ENCODE data around the gene NGEF. TPM values are rescaled to one million over a fixed set of nuclear protein-coding genes. Genes with fewer than 3 reads are reported as not detected.

The NGEF gene
- total RNA-seq, 1 experiment from 2014 or later: 3.4 TPM

DNA sequence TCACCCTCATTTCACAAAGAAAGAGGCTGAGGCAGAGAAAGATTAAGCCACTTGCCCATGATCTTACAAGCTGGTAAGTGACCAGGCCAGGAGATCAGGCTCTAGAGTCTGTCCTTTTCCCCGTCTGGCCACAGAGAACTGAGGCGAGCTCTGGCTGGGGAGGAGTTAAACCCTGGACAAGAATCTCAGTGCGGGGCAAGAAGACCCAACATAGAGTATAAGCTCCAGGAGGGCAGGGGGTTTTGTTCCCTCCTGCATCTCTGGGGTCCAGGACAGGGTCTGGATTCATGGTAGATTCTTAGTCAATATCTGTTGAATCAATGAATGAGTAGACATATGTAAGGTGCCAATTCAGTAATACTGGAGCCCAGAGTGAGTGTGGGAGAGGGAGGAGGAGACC, 34.1 kb upstream of the NGEF start:
- DNase-seq (ENCODE audit: extremely low read depth, low read depth): no peak

DNA sequence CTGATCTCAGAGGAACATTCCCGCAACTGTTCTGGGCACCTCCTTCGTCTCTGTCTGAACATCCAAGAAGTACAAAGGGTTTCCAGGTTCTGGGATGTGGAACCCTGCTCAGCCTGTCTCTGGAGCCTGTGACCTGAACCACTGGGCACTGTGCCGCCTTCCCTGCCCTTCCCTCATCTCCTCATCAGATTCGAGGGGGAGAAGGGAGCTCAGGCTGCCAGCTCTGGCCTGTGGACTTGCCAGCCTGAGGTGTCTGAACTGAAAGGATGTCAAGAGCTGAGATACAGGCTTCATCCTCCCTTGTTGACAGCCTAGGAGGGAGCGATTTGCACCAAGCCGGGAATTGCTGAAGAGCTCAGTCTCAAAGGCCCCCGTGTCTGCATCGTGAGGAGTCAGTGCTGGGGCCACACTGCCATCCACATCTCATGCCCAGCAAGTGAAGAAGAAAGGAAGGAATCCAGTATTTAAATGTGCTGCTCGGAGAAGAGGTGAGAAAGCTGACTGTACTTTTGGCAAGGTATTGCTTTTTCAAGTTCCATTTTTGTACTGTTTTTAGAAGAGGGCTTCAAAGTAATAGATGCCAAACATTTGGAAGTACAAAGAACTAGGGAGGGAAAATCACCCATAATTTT, 32.0 kb upstream of the NGEF start:
- DNase-seq (ENCODE audit: extremely low read depth, low read depth): no peak

DNA sequence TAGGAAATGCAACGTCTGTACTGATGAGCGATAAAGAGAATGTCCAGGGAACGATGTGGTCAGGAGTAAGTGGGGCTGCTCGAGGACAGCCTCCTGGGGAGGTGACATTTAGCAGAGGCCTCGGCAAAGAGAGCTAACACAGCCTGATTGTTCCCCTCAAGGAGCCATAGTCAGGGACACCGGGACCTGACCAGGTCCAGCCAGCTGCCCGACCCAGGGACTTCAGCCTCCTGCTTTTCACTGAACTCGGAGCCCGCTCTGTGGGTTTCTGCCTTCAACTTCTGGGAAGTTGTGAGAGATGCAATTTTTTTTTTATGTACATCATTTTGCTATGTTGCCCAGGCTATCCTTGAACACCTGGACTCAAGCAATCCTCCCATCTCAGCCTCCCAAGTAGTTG, 29.5 kb upstream of the NGEF start:
- no peak for DNase-seq (ENCODE audit: extremely low read depth, low read depth)

DNA sequence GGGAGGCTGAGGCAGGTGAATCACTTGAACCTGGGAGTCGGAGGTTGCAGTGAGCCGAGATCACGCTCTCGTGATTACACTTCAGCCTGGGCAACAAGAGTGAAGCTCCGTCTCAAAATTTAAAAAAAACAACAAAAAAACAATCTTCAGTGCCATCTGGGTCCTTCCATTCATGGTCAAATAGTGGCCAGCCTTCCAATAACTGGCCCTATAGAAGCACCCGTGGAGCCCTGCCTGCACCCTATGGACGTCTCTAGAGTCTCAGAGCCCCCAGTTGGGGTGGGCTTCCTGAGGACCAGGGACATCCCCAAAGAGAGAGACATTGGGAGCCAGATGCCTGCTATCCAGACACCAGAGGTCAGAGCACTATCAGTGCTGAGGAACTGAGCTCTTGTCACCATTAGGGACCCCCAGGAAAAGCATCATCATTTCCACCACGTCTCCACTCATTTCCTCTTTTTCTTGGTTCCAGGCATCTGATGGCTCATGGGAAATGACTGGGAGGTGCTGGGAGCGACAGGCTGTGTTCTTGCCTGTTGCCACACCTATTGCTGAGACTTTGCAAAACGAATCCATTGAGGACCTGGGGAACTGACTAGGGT, 28.8 kb upstream of the NGEF start:
- DNase-seq (ENCODE audit: extremely low read depth, low read depth): no peak

DNA sequence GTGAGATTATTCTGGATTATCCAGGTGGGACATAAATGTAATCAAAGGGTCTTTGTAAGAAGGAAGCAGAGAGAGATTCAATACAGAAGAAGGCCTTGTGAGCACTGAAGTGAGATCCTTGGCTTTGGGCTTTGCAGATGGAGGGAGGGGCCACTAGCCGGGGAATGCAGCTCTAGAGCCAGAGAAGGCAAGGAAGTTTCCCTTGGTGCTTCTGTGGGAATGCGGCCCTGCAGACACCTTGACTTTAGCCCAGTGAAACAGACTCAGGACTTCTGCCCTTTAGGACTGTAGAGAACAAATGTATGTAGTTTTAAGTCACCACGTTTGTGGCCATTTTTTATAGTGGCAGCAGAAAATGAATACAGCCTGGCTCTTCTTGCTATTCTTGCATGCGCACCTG, 27.5 kb upstream of the NGEF start:
- no peak for DNase-seq (ENCODE audit: extremely low read depth, low read depth)

DNA sequence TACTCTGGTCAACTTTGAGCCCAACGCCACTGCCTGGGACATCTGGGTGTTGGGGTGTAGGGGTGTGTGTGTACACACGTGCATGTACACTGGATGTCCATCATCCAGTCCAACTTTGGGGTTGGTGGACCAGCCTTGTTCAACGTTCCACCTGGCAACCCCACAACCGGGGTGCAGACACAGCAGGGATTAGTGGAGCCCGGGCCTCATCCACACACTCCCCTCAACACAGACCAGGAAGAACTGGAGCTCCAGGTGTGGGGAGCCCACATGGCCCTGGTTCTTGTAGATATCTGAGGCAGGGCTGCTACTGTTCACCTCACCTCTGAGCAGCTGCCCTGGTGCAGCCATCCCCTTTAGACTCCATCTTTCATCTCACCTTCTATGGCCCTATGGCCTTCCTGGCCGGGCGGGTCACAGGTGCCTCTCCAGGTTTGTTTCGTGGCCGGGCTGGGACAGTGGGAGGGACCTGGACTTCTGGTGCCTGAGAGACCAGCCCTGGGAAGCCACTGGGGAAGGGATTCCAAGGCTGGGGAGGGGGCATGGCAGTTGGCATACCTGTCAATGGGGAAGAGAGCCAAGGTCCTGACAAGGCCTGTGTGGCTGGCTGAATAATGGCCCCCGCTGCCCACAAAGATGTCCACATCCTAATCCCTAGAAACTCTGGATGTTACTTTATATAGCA, 26.9 kb upstream of the NGEF start:
- no peak for DNase-seq (ENCODE audit: extremely low read depth, low read depth)

DNA sequence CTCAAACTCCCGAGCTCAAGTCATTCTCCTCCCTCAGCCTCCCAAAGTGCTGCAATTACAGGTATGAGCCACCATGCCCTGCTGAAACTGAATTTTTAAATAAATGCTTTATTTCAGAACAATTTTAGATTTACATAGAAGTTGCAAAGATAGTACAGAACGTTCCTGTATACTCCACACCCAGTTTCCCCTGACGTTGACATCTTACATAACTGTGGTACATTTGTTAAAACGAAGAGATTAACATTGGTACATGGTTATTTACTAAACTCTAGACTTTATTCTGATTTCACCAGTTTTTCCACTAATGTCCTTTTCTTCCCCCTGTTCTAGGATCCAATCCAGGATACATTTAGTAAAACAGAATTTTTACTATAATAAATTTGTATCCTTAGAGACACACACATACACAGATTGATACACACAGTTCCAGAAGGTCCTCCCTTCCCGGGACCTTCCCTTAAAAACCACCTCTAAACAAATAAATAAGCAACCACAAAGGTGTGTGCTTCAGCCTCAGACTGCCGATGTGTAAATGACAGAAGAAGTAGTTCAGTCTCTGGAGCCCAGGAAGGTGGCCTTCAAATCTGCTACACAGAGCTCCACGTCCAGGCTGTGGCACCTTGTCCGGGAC, 26.3 kb upstream of the NGEF start:
- no peak for DNase-seq (ENCODE audit: extremely low read depth, low read depth)

DNA sequence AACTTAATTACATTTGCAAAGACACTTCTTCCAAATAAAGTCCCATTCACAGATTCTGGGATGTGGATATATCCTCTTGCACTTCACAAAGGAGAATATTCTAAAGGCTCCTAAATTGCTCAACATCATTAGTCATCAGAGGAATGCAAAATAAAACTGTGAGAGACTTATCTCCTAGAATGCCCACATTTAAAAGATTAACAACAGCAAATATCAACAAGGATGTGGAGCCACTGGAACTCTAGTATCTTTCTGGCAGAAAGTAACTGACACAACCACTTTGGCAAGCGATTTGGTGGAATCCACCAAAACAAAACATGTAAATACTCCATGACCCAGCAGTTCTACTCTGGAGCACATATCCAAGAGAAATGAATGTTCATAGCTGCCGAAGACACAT, 24.0 kb upstream of the NGEF start:
- DNase-seq (ENCODE audit: extremely low read depth, low read depth): no peak

DNA sequence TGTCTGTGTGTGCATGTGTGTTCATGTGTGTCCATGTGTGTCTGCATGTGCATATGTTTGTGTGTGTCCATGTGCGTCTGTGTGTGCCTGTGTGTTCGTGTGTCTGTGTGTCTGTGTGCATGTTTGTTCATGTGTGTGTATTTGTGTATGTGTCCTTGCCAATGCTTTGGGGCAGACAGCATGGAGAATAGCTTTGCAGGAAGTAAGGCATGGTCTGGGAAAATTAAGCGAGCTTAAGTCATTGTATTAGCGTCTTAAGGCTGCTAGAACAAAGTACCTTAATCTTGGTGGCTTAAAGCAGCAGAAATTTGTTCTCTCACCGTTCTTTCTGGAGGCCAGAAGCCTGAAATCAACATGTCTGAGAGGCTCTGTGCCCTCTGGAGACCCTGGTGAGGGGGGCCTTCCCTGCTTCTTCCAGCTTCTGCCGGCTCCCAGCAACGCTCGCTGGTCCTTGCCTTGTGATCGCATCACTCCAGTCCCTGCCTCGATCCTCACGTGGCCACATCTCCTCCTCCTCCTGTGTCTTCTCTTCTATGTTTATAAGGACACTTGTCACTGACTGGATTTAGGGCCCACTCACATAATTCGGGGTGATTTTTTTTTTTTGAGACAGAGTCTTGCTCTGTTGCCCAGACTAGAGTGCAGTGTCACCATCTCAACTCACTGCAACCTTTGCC, 23.2 kb upstream of the NGEF start:
- DNase-seq (ENCODE audit: extremely low read depth, low read depth): no peak

DNA sequence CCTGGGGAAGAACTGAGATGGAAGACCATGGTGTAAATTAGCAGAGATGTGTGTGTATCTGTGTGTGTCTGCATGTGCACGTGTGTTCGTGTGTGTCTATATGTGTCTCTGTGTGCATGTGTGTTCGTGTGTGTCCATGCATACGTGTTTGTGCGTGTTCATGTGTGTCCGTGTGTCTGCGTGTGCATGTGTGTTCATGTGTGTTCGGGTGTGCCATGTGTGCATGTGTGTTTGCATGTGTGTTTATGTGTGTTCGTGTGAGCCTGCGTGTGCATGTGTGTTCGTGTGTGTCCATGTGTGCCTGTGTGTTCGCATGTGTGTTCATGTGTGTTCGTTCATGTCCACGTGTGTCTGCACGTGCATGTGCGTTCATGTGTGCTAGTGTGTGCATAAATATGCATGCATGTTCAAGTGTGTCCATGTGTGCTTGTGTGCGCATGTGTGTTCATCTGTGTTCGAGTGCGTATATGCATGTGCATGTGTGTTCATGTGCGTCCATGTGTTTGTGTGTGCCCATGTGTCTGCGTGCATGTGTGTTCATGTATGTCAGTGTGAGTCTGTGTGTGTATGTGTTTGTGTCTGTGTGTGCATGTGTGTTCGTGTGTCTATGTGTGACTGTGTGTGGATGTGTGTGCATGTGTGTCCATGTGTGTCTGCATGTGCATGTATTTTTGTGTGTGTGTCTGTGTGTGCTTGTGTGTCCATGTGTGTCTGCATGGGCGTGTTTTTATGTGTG, 22.5 kb upstream of the NGEF start:
- DNase-seq (ENCODE audit: extremely low read depth, low read depth): no peak

DNA sequence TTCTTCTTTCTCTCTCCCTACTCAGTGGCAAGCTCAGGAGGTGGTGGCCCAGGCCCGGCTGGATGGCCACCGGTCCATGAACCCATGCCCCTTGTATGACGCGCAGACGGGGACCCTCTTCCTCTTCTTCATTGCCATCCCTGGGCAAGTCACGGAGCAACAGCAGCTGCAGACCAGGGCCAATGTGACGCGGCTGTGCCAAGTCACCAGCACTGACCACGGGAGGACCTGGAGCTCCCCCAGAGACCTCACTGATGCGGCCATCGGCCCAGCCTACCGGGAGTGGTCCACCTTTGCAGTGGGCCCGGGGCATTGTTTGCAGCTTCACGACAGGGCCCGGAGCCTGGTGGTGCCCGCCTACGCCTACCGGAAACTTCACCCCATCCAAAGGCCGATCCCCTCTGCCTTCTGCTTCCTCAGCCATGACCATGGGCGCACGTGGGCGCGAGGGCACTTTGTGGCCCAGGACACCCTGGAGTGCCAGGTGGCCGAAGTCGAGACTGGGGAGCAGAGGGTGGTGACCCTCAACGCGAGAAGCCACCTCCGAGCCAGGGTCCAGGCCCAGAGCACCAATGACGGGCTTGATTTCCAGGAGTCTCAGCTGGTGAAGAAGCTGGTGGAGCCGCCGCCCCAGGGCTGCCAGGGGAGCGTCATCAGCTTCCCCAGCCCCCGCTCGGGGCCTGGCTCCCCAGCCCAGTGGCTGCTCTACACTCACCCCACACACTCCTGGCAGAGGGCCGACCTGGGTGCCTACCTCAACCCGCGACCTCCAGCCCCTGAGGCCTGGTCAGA, 21.2 kb upstream of the NGEF start:
- DNase-seq (ENCODE audit: extremely low read depth, low read depth): no peak

DNA sequence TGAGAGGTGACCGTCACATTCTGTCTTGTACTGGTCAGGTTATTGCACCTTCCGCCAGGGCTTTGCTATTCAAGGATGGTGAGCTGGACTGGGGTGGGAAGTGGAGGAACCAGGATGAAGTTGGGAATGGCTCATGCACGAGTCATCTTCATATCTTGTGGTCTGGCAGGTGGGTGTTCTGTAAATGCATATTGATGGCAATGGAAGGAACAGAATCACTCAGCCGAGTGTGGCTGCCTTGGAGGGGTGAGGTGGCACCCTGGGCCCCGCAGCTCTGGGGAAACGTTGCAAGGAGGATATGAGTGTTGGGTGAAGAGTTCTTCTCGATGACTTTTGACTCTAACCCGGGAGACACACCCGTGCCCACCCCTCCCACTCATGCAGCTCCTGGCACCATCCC, 20.6 kb upstream of the NGEF start:
- no peak for DNase-seq (ENCODE audit: extremely low read depth, low read depth)

DNA sequence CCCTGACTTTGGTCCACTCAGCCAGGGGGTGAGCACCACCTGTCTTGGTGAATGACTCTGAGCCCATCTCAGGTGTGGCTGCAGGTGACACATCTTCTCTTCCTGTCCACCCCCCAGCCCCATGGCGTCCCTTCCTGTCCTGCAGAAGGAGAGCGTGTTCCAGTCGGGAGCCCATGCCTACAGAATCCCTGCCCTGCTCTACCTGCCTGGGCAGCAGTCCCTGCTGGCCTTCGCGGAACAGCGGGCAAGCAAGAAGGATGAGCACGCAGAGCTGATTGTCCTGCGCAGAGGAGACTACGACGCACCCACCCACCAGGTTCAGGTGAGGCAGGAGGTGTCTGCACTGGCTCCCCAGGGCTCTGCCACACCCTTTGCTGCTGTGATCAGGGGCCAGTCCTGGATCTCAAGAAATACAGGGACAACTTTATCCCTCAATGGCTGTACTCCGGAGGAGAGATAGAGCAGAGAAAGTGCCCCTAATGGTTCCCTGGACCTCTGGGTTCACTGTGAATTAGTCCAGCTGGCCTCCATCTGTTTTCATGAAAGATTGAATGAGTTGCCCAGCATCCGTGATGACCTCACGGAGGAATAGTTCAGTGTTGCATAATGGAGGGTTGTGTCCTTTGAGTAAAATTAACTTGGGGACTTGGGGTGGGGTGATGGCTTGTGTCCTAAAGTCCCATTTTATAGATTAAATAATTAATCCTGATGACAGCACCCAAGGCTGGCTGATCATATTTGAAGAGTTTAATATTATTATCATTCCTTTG, 19.7 kb upstream of the NGEF start, which contains the start of gene NEU2:
Gene NEU2, plus strand, starts transcription at position 122 of the 770 bp plus-strand sequence. Its CDS starts 0 bp downstream, at position 122.
- no peak for DNase-seq (ENCODE audit: extremely low read depth, low read depth)

DNA sequence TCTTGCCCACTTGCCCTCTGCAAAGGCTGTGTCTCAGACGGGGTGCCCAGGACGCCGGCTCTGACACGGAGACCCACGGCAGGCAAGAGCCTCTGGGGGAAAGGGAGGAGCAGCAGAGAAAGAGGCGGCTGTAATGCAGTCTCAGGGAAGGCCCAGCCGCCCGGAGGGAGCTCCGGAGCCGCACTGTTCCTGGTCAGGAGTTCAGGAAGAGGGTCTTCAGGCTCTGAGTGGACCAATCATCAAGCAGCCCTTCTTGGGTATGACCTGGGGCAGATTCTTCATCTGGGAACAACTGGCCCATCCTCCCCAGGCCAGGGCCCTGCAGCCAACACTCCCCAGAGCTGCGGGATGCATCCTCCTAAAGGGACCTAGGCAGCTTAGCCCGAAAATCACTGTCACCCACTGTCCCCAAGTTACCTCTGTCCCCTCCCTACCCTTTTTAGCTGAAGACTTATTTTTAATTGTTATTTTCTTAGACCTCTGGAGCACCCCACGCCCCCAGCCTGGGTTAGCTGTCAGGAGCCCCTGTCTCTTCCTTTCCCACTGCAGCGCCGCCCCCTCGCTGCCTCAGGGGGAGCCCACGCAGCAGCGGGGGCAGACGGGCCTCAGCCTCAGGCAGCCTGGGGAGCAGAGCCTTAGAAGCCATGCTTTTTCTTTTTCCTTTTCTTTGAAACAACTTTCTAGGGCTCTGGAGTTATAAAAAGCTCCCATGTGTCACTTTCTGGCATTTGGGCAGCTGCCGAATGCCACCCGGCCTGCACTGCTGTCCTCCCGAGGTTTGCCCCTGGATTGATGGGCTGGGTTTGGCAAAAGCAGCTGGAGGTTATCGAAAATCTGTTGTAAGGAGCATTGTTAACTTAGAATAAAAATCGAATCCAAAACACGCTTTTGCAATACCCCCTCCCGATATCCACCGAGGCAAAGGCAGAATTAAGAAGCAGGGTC, 18.8 kb upstream of the NGEF start:
- DNase-seq (ENCODE audit: extremely low read depth, low read depth): no peak

DNA sequence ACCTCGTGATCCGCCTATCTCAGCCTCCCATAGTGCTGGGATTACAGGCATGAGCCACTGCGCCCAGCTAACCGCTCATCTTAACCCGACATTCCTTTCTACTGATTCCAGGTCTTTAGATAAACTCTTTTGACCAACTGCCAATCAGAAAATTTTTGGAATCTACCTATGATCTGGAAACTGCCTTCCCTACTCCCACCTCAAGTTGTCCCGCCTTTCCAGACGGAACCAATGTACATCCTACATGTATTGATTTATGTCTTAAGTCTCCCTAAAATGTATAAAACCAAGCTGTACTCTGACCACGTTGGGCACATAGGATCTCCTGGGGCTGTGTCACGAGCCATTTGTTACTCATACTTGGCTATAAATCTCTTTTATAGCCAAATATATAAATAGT, 16.3 kb upstream of the NGEF start:
- DNase-seq (ENCODE audit: extremely low read depth, low read depth): no peak

DNA sequence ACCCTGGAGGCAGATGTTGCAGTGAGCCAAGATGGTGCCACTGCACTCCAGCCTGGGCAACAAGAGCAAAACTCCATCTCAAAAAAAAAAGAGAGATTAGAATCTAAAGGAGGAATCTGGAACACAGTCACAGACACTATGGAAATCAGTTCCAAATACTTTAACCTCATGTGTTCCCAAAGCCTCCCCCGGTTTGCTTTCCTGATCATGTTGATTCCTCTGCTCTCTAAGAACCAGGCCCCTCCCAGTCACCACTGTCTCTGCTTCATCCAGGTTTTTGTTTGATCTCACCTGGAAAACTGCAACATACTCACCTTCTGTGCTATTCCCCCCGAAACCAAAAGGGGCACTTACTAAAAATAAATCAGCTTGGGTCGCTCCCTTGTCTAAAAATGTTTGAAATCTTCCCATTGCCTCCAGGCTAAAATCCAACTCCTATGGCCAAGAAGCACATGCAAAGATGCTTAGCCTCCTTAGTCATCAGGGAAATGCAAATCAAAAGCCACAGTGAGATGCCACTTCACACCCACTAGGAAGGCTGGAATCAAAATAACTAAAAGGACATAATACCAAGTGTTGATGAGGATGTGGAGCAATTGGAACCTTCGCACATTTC, 13.2 kb upstream of the NGEF start:
- DNase-seq (ENCODE audit: extremely low read depth, low read depth): no peak

DNA sequence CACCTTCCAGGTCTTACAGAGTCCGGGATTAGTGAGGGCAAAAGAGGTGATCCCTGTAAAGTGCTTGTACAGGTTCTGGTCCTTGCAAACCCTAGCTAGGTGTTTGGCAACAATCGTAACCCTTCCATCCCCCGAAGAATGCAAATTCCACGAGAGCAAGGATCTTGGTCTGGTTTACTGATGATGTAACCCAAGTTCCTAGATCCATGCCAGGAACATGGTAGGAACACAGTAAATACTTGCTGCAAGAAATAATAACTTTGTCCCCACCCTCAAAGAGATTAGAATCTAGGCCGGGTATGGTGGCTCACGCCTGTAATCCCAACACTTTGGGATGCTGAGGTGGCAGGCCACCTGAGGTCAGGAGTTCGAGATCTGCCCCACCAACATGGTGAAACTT, 12.7 kb upstream of the NGEF start:
- DNase-seq (ENCODE audit: extremely low read depth, low read depth): no peak

All from NCI-H460 (cell line).